ENCODE data around the gene KRTAP13-4. TPM values are rescaled to one million over a fixed set of nuclear protein-coding genes. Genes with fewer than 3 reads are reported as not detected.

The KRTAP13-4 gene
- polyA plus RNA-seq, 2 of the 4 experiments (the other 2 are of a cell fraction): not detected

DNA sequence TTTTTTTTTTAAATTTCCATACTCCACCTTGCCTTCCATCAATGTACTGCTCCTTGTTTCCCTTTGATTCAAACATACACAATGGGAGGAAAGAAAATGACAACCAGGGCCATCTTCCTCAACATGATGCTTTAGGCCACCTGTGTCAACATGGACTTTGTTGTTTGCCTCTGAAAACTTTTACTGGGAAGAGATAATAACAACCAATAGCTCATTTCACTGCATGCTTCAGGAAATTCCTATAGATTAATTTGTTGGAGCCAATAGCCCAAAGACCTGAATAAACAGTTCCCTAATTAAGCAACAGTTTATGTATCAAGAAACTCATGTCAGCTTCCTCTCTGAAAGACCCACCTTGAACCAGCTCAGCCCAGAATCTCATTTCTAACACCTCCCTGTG, 13.2 kb downstream of the KRTAP13-4 start (continued):
- TF ChIP-seq, protein P1, sequence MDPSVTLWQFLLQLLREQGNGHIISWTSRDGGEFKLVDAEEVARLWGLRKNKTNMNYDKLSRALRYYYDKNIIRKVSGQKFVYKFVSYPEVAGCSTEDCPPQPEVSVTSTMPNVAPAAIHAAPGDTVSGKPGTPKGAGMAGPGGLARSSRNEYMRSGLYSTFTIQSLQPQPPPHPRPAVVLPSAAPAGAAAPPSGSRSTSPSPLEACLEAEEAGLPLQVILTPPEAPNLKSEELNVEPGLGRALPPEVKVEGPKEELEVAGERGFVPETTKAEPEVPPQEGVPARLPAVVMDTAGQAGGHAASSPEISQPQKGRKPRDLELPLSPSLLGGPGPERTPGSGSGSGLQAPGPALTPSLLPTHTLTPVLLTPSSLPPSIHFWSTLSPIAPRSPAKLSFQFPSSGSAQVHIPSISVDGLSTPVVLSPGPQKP (IDR thresholded peaks at IDR 0.05; ENCODE audit: low read depth, low read length): no peak

DNA sequence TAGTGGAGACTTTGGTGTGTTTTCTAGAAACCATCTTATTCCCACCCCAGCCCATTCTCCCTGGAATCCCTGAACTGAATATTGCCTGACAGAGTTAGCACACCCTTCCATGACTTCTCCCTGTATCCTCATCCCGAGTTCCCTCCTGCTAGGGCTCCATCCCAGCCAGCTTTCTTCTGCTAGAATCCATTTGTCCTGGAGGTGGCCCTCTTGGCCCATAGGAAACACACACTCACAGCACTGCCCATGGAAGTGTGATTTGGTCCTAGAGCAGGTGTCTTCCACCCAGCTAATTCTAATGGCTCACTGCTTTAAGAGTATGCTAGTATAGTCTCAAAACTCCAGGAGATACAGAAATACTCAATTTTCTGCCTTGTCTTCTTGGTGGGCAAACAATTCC, 14.2 kb downstream of the KRTAP13-4 start:
- no peak for TF ChIP-seq CEBPB (IDR thresholded peaks at IDR 0.05)
- TF ChIP-seq HDAC2 (IDR thresholded peaks at IDR 0.05): no peak
- no peak for TF ChIP-seq BHLHE40 (IDR thresholded peaks at IDR 0.05; ENCODE audit: low read depth, low read length)
- TF ChIP-seq JUN (IDR thresholded peaks at IDR 0.05): no peak
- no peak for TF ChIP-seq CHD4 (IDR thresholded peaks at IDR 0.05; ENCODE audit: borderline replicate concordance)
- TF ChIP-seq HOXB13 (CRISPR knock-in tag; IDR thresholded peaks at IDR 0.05; ENCODE audit: low read depth): no peak
- no peak for TF ChIP-seq CHD2 (IDR thresholded peaks at IDR 0.05; ENCODE audit: low read length, partially characterized antibody)
- no peak for TF ChIP-seq RNF2 (IDR thresholded peaks at IDR 0.05; ENCODE audit: borderline replicate concordance, low read depth)
- TF ChIP-seq CBX2 (IDR thresholded peaks at IDR 0.05; ENCODE audit: borderline replicate concordance, low read depth): no peak
- TF ChIP-seq GATA3 (IDR thresholded peaks at IDR 0.05; ENCODE audit: borderline replicate concordance): no peak
- no peak for TF ChIP-seq ZSCAN20 (CRISPR knock-in tag; IDR thresholded peaks at IDR 0.05)
- TF ChIP-seq, protein P2, sequence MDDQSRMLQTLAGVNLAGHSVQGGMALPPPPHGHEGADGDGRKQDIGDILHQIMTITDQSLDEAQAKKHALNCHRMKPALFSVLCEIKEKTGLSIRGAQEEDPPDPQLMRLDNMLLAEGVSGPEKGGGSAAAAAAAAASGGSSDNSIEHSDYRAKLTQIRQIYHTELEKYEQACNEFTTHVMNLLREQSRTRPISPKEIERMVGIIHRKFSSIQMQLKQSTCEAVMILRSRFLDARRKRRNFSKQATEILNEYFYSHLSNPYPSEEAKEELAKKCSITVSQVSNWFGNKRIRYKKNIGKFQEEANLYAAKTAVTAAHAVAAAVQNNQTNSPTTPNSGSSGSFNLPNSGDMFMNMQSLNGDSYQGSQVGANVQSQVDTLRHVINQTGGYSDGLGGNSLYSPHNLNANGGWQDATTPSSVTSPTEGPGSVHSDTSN (IDR thresholded peaks at IDR 0.05): no peak
- ChIA-PET POLR2A (no interaction called here), CTCF (no interaction called here)
- Histone ChIP-seq H3K4me1 (no peaks in the 10 kb centered on the region), H3K9me3 (no peaks in the 10 kb centered on the region), H3K27ac (no peak overlapping the region), H3K4me3 (no peak overlapping the region), H3K4me2 (no peak overlapping the region)
- DNase-seq (ENCODE audit: low read depth in 1 of 2, low spot score in 1 of 2) (no peak), ATAC-seq (no peak), FAIRE-seq (no peak)
- 0% methylated on average over 1 of the region's 1 CpG for WGBS (ENCODE audit: missing lambda C conversion rate)

DNA sequence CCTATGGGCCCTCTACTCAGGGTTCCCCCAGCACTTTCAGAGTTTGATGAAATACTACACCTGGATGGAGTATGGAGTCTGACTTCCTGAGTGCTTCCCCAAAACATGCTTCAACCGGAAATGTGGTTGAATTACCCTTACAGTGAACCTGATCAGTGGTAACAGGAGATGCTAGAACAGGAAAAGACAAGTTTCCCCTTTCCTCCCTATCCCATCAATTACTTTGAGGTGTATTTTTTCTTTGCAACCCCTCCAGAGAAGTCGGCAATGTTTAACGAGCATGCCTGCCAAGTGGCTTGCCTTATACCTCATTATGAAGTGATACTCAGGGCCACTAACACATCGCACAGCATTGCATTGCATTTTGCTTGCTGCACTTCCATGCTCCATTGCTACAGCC, 17.0 kb downstream of the KRTAP13-4 start:
- ChIA-PET CTCF (no interaction called here), POLR2A (no interaction called here)
- ATAC-seq: no peak
- H3K4me3 ChIP-seq: no peak overlapping the region
- TF ChIP-seq, protein P3, sequence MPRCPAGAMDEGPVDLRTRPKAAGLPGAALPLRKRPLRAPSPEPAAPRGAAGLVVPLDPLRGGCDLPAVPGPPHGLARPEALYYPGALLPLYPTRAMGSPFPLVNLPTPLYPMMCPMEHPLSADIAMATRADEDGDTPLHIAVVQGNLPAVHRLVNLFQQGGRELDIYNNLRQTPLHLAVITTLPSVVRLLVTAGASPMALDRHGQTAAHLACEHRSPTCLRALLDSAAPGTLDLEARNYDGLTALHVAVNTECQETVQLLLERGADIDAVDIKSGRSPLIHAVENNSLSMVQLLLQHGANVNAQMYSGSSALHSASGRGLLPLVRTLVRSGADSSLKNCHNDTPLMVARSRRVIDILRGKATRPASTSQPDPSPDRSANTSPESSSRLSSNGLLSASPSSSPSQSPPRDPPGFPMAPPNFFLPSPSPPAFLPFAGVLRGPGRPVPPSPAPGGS (IDR thresholded peaks at IDR 0.05): no peak
- no peak for TF ChIP-seq ZNF302 (CRISPR knock-in tag; IDR thresholded peaks at IDR 0.05)
- no peak for TF ChIP-seq SMC3 (IDR thresholded peaks at IDR 0.05)
- TF ChIP-seq EP300 (IDR thresholded peaks at IDR 0.05): no peak
- TF ChIP-seq CHD4 (IDR thresholded peaks at IDR 0.05; ENCODE audit: borderline replicate concordance): no peak
- no peak for TF ChIP-seq BHLHE40 (IDR thresholded peaks at IDR 0.05; ENCODE audit: low read depth, low read length)
- TF ChIP-seq, protein P2 (IDR thresholded peaks at IDR 0.05): no peak
- no peak for TF ChIP-seq RAD21 (conservative IDR thresholded peaks at IDR 0.05 in 1 of 2, IDR thresholded peaks at IDR 0.05 in 1 of 2)
- no peak overlapping the region for H3K27ac ChIP-seq
- FAIRE-seq: no peak
- DNase-seq (ENCODE audit: low read depth in 1 of 2, low spot score in 1 of 2): no peak
- no peaks in the 10 kb centered on the region for H3K9me3 ChIP-seq
- H3K4me2 ChIP-seq: no peak overlapping the region
- 0% methylated on average over 4 of the region's 4 CpGs for WGBS (ENCODE audit: missing lambda C conversion rate)
- H3K4me1 ChIP-seq: no peaks in the 10 kb centered on the region
